CD4-positive, alpha-beta T cell treated with Interleukin-15 for 1 hour (primary cell): ENCODE measurements around the gene DSG3.
"Not testable (repeated sequence)": the region's sequence is repeated elsewhere in the genome, so short reads cannot be mapped to it uniquely, and the experiment has no call there.

Experiments
- DNase-seq: peaks from one replicate; pipeline ENCODE4 v3.0.0-alpha.2; 2020

Gene DSG3

DNA sequence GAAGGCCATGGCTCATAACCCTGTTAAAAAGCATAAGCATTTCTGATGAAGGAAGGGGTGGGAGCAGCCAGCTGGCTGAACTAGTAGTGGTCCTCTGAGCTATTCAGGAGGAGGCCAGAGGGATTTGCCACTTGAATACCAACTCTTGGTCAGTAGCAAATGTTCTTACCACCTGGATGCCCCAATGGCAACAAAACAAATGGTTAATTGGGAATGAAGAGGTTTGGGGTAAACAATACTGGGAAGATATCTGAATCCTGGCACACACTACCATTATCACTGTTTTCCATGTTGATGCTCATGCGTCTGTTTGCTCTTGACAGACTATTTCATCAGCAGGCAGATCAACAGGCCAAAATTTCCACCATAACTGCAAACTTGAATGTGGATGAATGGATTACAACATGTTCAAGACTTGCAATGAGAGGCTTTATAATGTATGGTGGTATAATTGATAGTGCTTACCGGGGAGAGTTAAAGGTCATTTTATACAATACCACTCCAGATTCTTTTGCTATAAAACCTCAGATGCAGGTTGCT, 47.2 kb downstream of the DSG3 start:
- DNase-seq, result not testable (repeated sequence)

DNA sequence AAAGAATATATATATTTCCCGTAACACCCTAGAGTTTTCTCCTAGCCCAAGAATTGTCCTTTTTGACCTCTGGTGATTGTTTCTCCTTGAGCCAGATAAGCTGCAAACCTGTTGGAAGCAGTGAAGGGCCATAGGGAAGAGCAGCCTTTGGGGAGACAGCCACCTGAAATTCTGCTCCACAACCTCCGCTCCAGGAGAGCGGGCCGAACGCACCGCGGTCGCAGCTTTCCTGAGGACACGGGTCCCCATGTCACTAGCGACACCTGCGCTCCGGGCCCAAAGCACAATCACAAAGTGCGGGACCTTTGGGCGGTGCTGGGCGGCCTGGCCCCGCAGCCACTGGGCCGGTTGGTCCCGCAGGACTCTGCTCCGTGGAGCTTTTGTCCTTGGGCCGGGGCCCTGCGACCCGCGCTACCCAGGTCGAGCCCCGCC, 49.9 kb downstream of the DSG3 start:
- DNase-seq, result no peak

DNA sequence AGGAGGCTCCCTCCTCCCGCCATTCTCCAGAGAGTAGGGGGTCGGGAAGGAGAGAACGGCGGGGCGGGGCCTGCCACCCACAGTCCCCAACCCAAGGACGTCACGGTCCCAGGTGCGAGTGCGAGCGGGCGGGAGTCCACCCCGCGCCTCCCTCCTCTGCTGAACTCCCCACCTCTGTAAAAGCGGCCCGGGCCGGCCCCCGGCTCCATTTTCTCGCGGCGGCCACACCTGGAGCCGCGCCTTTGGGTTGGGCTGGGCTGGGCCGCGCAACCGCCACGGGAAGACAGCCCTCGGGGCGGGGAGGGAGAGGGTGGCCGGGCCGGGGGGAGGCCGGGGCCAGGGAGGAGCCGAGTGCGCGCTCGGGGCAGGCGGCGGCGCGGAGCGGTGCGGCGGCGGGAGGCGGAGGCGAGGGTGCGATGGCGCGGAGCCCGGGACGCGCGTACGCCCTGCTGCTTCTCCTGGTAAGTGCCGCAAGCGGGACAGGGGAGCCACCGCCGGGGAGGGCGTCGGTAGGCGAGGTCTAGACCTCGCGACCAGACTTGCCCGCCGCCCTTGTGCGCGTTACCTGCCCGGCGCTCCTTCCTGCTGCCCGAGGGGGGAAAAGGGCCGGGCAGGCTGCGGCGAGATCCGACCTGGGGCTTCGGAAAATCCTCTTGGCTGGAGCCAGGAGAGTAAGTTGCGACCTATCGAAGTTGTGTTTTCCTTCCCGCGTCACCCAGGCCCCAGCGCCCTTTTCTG, 50.5 kb downstream of the DSG3 start, which contains the start of gene DSG2:
Gene DSG2 (plus strand): TSS at position 342 of the 738 bp plus-strand sequence. CDS start 75 bp downstream, at position 417.
- DNase-seq, result no peak

DNA sequence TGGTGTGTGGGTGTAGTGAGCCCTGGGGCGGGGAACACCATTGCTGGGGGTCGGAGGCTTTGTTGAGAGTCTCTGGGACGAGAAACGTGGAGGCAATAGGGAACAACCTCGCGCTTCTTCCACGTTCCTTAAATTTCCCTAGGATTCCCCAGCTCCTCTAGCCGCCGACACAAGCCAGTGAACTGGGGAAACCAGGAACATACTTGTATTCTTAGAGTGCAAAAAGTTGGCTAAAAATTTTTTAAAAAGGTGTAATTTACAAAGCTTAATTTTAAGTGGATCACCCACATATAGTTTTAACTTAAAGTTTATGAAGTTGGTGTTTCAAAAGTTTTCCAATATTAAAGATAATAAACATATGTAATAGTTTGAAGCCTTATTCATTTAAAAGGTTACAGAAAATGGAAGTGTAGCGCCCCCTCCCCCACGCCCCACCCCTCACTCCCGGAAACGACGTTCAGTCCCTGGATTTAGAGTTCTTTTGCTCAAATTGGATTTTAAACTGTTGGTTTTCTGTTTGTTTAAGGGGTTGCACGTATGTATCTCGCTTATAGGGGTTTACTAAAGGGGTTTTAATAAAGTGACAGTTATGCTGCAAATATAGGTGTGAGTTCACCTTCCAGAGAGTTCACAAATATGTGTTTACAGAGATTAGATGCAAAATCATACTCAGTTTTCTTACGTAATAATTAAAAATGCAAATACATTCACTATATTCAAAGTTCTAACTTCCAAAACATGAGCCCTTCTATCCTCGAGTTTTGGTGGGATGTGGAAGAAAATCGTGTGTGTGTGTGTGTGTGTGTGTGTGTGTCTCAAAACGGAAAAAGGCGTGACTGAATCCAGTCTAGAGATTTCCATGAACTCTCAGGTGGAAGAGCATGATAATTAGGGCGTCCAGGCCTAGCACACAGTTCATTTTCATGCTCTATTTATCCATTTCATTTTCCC, 51.3 kb downstream of the DSG3 start:
- DNase-seq, result no peak

DNA sequence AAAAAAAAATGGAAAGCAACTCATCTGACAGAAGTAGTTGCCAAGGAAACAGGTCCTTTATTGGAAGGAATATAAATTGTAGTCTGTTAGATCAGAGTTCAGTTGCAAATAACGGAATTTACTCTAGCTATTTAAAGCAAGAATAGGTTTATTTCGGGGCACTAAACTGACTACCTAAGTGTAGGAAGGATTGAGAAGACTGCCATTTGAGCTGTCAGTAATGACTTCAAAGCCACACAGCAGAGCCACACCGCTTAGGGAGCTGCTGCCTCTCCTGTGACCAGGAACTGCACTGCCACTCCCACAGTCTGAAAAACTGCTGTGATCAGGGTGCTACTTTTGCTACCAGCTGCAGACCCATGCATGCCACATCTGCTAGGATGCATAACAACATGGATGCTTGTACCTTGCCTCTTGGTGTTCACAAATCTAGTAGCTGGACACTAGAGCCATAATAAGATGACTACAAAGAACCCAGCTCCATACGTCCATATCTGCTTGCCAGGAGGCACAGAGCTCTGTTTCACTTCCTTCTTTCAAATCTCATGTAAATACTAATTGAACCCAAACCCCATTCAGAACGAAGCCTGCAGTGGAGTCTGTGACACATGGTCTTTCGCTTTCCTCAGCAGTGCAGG, 52.6 kb downstream of the DSG3 start:
- DNase-seq, result no peak

DNA sequence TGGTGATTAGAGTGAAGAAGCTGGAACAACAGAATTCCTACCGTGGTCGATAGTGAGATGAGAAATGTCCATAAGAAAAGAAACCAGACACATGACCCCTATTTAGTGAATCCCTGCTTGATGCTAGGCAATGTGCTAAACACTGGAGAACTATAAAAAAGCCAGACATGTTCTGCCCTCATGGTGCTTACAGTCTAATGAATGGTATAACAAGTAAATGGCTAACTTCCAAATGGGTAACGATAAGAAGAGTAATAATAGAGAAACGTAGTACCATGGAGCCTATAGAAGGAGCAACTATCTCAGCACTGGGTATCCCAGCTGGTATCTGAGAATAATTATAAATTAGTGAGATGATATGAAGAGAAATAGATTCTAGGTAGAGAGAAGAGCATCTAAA, 55.5 kb downstream of the DSG3 start:
- no peak for DNase-seq

DNA sequence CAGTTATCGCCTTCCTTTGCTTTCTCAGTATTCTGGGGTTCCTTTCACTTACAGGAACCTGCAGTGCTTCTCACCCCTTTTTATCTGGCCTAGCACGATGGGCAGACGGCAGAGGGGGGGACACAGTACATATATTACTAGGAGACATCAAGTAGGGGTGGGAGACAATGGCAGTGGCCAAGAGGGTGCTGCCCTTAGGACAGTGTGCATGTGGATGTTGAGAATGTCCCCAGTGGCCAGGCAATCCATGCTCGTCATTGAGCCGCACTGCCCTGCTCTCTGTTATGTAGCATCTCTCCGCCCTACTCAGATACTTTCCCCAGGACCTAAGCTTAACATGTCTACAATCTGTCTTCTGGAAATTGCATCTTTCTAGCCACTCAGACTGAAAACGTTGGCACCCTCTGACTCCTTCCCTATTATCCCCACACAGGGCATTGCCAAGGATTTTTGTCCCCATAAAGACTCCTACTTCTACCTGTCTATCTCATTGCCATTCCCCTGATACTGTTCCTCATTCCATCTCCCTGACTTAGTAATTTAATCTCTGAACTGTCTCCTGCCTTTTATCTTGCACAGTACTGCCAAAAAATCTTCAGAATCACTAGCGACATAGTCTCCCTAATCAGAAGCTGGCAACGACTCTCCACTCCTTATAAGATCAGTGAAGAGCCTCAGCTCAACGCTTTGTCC, 57.1 kb downstream of the DSG3 start:
- no peak for DNase-seq

DNA sequence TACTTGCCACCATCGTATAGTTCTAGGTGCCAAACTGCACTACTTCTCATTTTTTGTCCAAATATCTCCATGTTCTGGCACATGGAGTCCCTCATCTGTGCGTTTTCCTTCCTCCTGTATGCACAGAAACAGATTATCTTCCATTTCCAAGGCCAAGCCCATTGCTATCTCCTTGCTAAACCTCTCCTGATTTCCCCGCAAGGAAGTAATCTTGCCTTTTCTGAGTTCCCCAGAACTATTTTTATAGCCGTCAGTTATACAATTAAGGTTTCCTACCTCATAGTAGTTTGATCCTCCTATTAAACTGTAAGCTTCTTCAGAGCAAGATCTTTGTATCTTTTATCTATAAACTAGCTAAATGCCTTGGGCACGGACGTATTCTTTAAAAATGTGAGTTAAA, 57.6 kb downstream of the DSG3 start:
- no peak for DNase-seq

DNA sequence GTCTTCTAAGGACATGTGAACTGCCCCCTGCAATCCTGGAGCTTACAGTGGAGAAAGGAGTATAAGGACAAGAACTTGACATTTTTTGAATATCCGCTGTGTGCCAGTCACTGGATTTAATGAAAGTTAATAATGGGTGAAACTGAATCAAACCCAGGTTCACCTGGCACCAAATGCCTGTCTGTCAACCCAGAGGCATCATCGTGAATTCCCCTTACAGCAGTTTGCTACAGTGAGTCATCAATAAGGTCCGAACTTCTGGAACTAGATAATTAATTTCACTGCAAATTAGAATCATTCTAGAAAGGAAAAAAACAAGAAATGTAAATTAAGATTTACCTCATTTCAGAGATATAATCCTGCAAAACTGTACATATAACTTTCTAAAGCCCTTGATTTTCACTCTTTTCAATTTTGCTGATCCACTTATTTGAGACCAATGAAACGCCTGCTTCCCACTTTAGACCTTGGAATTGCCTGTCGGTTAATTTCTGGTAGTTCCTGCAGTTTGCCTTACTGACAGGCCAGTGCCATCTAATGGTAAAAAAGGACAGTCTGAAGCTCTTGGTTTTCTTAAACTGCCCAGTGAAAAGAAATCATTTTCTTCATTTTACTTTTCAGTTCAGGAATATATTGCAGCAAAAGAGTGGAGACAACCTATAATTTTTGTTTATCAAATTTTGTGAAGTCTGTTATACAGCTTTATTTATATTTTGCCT, 58.6 kb downstream of the DSG3 start:
- no peak for DNase-seq

DNA sequence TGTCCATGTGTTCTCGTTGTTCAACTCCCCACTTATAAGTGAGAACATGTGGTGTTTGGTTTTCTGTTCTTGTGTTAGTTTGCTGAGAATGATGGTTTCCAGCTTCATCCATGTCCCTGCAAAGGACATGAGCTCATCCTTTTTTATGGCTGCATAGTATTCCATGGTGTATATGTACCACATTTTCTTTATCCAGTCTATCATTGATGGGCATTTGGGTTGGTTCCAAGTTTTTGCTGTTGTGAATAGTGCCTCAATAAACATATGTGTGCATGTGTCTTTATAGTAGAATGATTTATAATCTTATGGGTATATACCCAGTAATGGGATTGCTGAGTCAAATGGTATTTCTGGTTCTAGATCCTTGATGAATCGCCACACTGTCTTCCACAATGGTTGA, 59.6 kb downstream of the DSG3 start:
- DNase-seq, result not testable (repeated sequence)

DNA sequence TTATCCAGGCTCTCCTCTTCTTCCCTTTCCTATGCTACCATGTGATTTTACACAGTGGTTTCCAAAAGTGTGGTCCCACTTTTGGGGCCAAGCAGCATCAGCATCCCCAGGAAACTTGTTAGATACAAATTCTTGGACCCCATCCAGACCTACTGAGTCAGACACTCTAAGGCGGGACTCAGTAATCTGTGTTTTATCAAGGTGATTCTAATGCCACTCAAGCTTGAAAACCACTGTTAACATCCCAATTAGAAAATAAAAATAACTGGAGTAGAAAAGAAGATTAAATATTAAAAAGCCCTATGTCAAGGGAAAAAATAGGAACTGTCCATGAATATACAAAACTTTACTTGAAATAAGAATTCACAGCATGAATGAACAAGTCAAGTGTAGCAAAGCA, 61.2 kb downstream of the DSG3 start:
- no peak for DNase-seq

DNA sequence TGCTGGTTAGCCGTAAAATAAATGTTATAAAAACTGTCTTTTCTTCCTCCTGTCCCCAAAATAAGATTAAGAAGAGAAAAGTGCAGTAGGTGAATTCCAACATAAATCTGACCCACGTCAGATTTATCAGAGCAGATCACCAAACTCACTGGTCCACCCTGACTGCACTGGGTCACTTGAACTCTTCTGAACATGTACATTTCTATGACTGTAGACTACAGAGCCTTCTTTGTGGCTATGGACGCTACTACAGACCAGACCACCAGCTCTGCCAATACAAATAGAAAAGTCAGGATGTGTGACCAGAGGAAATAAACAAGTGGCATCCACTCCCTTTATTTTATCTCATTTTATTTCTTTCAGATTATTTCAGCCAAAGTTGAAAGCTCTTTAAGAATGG, 62.0 kb downstream of the DSG3 start:
- DNase-seq, result no peak

DNA sequence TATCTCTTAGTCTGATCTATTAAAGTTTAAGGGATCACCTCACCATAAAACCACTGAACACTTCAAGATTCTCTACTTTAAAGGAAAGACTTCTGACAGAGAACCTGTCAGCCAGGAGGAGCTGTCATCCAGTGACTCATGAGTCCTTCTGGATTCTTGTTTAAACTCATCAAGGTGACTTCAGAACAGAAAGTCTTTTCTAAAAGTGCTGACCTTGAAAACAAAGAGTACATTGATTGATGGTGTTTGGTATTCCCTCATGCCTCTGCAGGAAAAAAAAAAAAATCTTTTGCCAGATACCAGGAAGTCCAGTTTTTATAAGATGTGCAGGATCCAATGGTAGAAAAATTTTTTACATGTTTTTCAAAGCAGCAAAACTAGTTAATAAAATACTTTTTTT, 62.8 kb downstream of the DSG3 start:
- no peak for DNase-seq

DNA sequence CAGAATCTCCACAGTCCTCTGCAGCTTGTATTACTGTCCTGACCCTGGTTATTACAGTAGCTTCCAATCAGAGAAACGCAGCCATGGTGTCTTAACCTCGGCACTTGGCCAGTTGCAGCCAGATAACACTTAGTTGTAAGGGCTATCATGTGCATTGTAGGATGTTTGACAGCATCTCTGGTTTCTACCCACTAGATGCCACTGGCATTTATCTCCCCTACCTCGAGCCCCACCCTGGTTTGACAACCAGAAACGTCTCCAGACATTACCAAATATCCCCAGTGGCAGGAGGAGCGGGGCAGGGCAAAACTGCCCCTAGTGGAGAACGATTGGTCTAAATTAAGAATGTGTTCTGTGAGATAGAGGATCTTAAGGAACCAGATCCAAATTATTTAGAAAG, 63.6 kb downstream of the DSG3 start:
- no peak for DNase-seq

DNA sequence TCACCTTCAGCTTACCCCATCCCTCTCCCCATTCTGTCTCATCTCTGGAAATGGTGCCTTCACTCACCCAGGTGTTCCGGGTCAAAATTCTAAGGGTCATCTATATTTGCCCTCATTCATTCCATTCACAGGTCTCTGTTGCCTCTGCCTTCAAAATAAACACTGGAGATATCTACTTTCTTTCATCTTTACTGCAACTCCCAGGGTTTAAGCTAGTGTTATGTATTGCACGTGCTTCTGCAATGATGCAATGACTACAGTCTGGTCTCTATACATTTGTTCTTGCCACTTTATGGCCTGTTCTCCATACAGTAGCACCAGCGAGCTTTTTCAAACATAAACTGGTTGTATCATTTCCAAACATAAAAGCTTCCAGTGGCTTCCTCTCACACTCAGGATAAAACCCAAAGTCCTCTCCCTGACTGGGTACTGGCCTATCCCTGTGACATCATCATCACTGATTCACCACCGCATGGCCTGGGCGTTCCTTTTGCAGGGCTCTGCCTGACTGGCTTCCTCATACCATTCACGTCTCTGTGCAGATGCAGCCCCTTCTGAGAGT, 64.7 kb downstream of the DSG3 start:
- no peak for DNase-seq

DNA sequence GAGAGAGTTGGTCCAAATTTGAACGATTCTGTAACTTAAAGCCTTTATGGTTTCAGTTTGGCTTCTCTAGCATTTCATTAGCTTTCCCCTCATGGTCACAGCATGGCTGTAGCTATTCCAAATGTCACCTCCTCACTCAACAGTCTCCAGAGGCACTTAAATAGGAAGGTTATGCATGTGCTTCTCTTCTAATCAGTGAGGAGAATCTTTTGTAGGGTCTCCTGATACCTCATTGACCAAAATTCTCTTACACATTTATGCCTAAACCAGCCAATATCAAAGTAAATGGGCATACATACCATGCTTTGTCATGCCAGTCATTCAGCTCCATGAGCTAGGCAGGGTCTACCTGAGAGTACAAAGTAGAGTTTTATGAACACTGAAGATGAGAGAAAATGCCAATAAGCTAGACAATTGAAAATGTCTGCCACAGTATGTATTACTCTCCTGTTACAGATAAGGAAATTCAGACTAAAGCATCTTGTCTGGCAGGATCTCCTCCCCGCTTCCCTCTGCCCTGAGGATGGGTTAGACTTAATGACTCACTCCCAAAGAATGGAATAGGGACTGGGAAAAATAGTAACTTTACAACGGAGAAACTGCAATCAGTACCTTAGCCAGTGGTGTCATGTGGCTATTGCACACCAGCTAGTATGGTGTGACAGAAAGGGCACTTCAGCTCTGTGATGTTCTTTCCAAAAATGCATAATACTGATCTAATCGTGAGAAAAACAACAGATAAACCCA, 65.8 kb downstream of the DSG3 start:
- DNase-seq, result no peak

DNA sequence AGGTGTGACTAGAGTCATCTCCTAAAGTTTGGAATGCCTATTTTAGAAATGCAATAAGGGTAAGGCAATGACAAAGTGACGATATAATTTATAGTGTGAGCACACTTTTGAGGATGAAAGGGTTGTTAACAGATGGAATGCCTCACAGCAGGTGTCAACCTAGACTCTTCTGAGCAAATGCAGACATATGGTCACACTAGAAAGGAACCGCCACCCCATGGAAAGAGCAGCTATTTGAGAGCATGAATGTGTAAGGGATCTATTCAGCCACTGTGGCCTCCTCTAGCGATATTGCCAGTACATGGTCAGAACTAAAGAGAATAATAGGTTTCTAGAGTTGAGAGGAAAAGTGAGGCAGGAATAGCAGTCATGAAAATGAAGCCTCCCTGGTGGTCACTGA, 68.9 kb downstream of the DSG3 start:
- DNase-seq, result no peak

DNA sequence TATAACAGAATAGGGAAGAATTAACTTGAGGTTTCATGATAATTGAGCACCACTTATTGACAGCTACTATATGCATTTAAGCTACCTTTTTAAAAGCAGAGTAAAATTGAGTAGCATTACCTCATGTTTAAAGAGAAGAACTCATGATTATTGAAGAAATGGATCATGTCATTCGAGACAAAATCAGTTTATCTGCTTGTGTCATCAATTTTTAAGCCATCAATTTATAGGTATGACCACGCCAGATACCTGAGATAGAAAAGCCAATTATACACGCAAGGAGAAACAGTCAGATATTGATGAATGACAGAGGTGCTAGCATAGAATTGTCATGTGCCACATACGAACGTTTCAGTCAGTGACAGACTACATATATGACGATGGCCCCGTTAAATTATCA, 78.8 kb downstream of the DSG3 start:
- no peak for DNase-seq
